MCF 10A (cell line): ENCODE data around the gene AUTS2. TPM values are rescaled to one million over a fixed set of nuclear protein-coding genes. Genes with fewer than 3 reads are reported as not detected.

Experiments used
- BruUV-seq: library from RNA; stranded (reverse); fragments of 400-500 nt; replicated peaks from 2 replicates; lab custom pipeline; 2021; lab: Mats Ljungman, UMichigan
- CTCF ChIA-PET: fragments of 300-600 bp; sonication (Branson Sonifier 250); formaldehyde crosslinking; extraction: SDS; loops from one replicate; lab custom pipeline; 2021; ENCODE audit warnings: antibody characterized with exemption, inconsistent platforms; lab: Yijun Ruan, JAX
- POLR2A ChIA-PET: fragments of 300-600, 350-650 bp; sonication (Branson Sonifier 250); formaldehyde crosslinking; extraction: SDS; loops from one replicate; lab custom pipeline; 2020; ENCODE audit warnings: antibody characterized with exemption, inconsistent platforms; lab: Yijun Ruan, JAX
- DNase-seq: peaks from one replicate; pipeline ENCODE4 v3.0.0-alpha.2; 2018; ENCODE audit not compliant: unreplicated experiment
- H3K27ac Mint-ChIP-seq: one replicate; pipeline ENCODE4 v1.8.0; 2022; ENCODE audit warnings: mild to moderate bottlenecking, low read depth, mixed read lengths; ENCODE audit not compliant: unreplicated experiment
- H3K27me3 Mint-ChIP-seq: one replicate; pipeline ENCODE4 v1.8.0; 2022; ENCODE audit warnings: mixed read lengths; ENCODE audit not compliant: insufficient read depth, unreplicated experiment
- H3K36me3 Mint-ChIP-seq: one replicate; pipeline ENCODE4 v1.8.0; 2022; ENCODE audit warnings: mild to moderate bottlenecking, moderate library complexity, mixed read lengths; ENCODE audit not compliant: insufficient read depth, unreplicated experiment
- H3K4me1 Mint-ChIP-seq: one replicate; pipeline ENCODE4 v1.8.0; 2022; ENCODE audit warnings: mixed read lengths; ENCODE audit not compliant: insufficient read depth, unreplicated experiment
- H3K4me3 Mint-ChIP-seq: one replicate; pipeline ENCODE4 v1.8.0; 2022; ENCODE audit warnings: mild to moderate bottlenecking, moderate library complexity, mixed read lengths; ENCODE audit not compliant: unreplicated experiment
- H3K9me3 Mint-ChIP-seq: one replicate; pipeline ENCODE4 v1.8.0; 2022; ENCODE audit warnings: mixed read lengths; ENCODE audit not compliant: unreplicated experiment
- CTCF ChIP-seq: fragments of 200-600 bp; IDR thresholded peaks from one replicate; pipeline ENCODE4 v1.8.0; 2022; ENCODE audit warnings: antibody characterized with exemption, mild to moderate bottlenecking; ENCODE audit not compliant: unreplicated experiment
- intact Hi-C: fragments of 100-400 bp; cut with micrococcal nuclease; formaldehyde crosslinking; loops from 2 replicates; pipeline ENCODE4 v1.14.1; 2022
- total RNA-seq: library from RNA; stranded (reverse); gene quantifications from 2 replicates; pipeline ENCODE4 v1.2.3, GENCODE V29; 2022

The AUTS2 gene
- total RNA-seq, 1 experiment from 2014 or later, result 1.3 TPM

DNA sequence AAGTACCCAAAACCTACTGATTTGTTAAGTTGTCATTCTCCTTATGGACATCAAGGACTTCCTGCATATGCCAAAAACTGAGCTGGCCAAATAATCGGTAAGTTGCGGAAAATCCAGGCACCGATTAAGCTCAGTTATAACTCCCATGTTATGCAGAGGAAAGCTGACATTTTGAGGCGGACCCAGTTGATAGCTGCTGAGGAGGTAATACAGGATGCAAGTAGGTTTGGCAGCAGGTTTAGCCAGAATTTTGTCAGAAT is 808.6 kb downstream of the AUTS2 start:
- no TSS peak for BruUV-seq
- Mint-ChIP-seq H3K27me3 (no peaks in the 10 kb centered on the region), H3K9me3 (peaks cover 5% of the 10 kb centered on the region), H3K27ac (no peak overlapping the region), H3K4me1 (no peaks in the 10 kb centered on the region), H3K36me3 (no peaks in the 10 kb centered on the region), H3K4me3 (no peak overlapping the region)
- no peak for DNase-seq
- intact Hi-C loops, result no loop called here
- POLR2A ChIA-PET, result no interaction called here
- no peak for TF ChIP-seq CTCF
- CTCF ChIA-PET, result no interaction called here

DNA sequence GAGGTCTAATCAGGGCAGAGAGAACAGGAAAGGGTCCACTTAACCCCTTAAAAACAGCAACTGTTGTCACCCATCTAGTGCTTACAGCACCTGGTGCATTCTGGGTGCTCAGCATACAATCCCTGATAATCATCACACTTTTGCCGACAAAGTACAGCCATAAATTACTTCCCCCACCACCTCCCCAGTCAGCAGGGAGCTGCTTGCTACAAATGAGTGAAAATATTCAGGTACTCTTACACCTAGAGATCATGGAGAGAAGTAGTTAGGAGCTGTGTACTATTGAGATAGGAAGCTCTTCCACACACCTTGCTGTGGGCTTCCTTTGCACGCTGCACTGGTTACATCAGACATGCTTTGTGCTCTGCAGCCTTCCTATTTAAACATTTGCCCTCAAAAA is 810.2 kb downstream of the AUTS2 start:
- ChIA-PET CTCF (no interaction called here), POLR2A (no interaction called here)
- H3K4me1 Mint-ChIP-seq, result no peaks in the 10 kb centered on the region

DNA sequence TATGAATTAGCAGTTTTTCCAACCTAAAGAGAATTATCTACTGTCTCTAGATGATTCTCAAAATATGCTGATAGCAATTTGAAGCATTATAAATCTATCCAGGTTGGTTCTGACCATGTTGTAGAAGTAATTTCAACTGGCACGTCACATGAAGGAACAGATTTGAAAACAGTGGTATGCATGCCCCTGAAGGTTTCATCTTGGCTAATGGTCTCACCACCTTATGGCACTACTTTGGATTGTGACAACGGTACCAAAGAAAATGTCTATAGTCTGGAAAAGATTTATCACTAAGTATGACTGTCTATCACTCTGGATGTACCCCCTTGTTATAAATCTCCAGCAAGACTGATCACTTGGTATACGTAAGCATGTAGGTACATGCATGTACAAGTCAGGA is 810.6 kb downstream of the AUTS2 start:
- Mint-ChIP-seq H3K4me1 (no peaks in the 10 kb centered on the region), H3K27me3 (no peaks in the 10 kb centered on the region), H3K36me3 (no peaks in the 10 kb centered on the region), H3K27ac (no peak overlapping the region), H3K4me3 (no peak overlapping the region), H3K9me3 (peaks cover 5% of the 10 kb centered on the region)
- TF ChIP-seq CTCF, result no peak
- POLR2A ChIA-PET, result no interaction called here
- BruUV-seq, result no TSS peak
- CTCF ChIA-PET, result interaction anchor here (0.6 kb wide), 1 partner anchor 611 kb away, joined by 3 read pairs; no protein-coding TSS in a partner anchor
- DNase-seq, result no peak
- intact Hi-C loops, result no loop called here

More for the DNA sequence above, 810.2 kb downstream of the AUTS2 start:
- Mint-ChIP-seq H3K27me3 (no peaks in the 10 kb centered on the region), H3K36me3 (no peaks in the 10 kb centered on the region), H3K27ac (no peak overlapping the region), H3K9me3 (peaks cover 5% of the 10 kb centered on the region), H3K4me3 (no peak overlapping the region)
- DNase-seq, result no peak
- BruUV-seq, result no TSS peak
- TF ChIP-seq CTCF, result no peak
- intact Hi-C loops, result no loop called here

- Mint-ChIP-seq H3K4me3 (no peak overlapping the region), H3K36me3 (no peaks in the 10 kb centered on the region), H3K27ac (no peak overlapping the region), H3K4me1 (no peaks in the 10 kb centered on the region), H3K27me3 (no peaks in the 10 kb centered on the region), H3K9me3 (no peaks in the 10 kb centered on the region)
- no peak for DNase-seq
- intact Hi-C loops, result no loop called here
- no peak for TF ChIP-seq CTCF
- POLR2A ChIA-PET, result no interaction called here
- CTCF ChIA-PET, result no interaction called here
- no TSS peak for BruUV-seq
These were observed 812.0 kb downstream of the AUTS2 start for GRCh38 chr7:70410134-70410750.
